GM12878 (cell line): ENCODE results near the gene WNT7A. TPM values are rescaled to one million over a fixed set of nuclear protein-coding genes. Genes with fewer than 3 reads are reported as not detected.

Source experiments
- ATAC-seq: fragments of 200-7000 bp; cut with Tn5 transposase; 3 replicates; pipeline ENCODE4 v1.9.1; 2020; ENCODE audit warnings: mild to moderate bottlenecking, moderate library complexity
- Bru-seq: library from RNA; stranded (reverse); fragments of 400-500 nt; gene quantifications from one replicate; lab custom pipeline; 2021; lab: Mats Ljungman, UMichigan
- BruChase-seq, 2 experiments: library from RNA; stranded (reverse); fragments of 400-500 nt; gene quantifications; one replicate each; lab custom pipeline; 2021; lab: Mats Ljungman, UMichigan
- BruUV-seq: library from RNA; stranded (reverse); fragments of 400-500 nt; replicated peaks from 2 replicates; lab custom pipeline; 2021; lab: Mats Ljungman, UMichigan
- CTCF ChIA-PET: fragments of 300-600 bp; sonication (Branson Sonifier 250); formaldehyde crosslinking; extraction: SDS; loops from one replicate; lab custom pipeline; 2021; ENCODE audit warnings: inconsistent platforms; lab: Yijun Ruan, JAX
- POLR2A ChIA-PET: fragments of 350-600 bp; formaldehyde crosslinking; extraction: SDS; loops from one replicate; lab custom pipeline; 2021; ENCODE audit warnings: inconsistent platforms; lab: Charles Lee
- RAD21 ChIA-PET: fragments of 300-600 bp; sonication (Branson Sonifier 250); formaldehyde crosslinking; loops from one replicate; lab custom pipeline; 2023; ENCODE audit warnings: antibody characterized with exemption; ENCODE audit not compliant: unreplicated experiment; lab: Charles Lee
- SMC1A ChIA-PET: fragments of 300-600 bp; sonication (Branson Sonifier 250); formaldehyde crosslinking; loops from one replicate; lab custom pipeline; 2023; ENCODE audit not compliant: unreplicated experiment, uncharacterized antibody; lab: Charles Lee
- DNase-seq: peaks from one replicate; pipeline ENCODE4 v3.0.0-alpha.2; 2011; ENCODE audit warnings: low read depth, low spot score
- FAIRE-seq: peaks from 3 replicates; lab custom pipeline; 2011; peaks lifted over from hg19 to GRCh38; lab: Jason Lieb, UNC
- H2AFZ ChIP-seq: 2 replicates; pipeline ENCODE4 v1.6.0; 2011; ENCODE audit warnings: low read depth, low read length, control low read depth; ENCODE audit not compliant: control insufficient read depth
- H3K27ac ChIP-seq: 2 replicates; pipeline ENCODE4 v1.5.1; 2011; ENCODE audit warnings: control low read depth; ENCODE audit not compliant: control insufficient read depth, insufficient read depth
- H3K27me3 ChIP-seq, 2 experiments: replicated peaks in 1 of 2; 2 replicates each; pipeline versions ENCODE4 v1.6.0 to v1.6.1; 2011; ENCODE audit warnings: low read length in 1 of 2; ENCODE audit not compliant: control insufficient read depth in 2 of 2, insufficient read depth in 2 of 2
- H3K36me3 ChIP-seq, 2 experiments: 2 replicates each; pipeline ENCODE4 v1.5.1; 2011; ENCODE audit warnings: low read length in 1 of 2; ENCODE audit not compliant: control insufficient read depth in 2 of 2, insufficient read depth in 2 of 2
- H3K4me1 ChIP-seq: 2 replicates; pipeline ENCODE4 v1.6.1; 2011; ENCODE audit warnings: mild to moderate bottlenecking, low read length, moderate library complexity, mixed read lengths; ENCODE audit not compliant: control insufficient read depth, insufficient read depth
- H3K4me2 ChIP-seq: 2 replicates; pipeline ENCODE4 v1.6.0; 2011; ENCODE audit warnings: control low read depth; ENCODE audit not compliant: control insufficient read depth, insufficient read depth
- H3K4me3 ChIP-seq: fragments of 200-600 bp; sonication (generic); 2 replicates; pipeline ENCODE4 v1.5.1; 2016
- H3K79me2 ChIP-seq: 2 replicates; pipeline ENCODE4 v1.6.0; 2011; ENCODE audit warnings: low read length; ENCODE audit not compliant: control insufficient read depth, insufficient read depth
- H3K9ac ChIP-seq: 2 replicates; pipeline ENCODE4 v1.8.0; 2011; ENCODE audit warnings: low read length, control low read depth, mixed read lengths; ENCODE audit not compliant: control insufficient read depth, insufficient read depth
- H3K9me3 ChIP-seq: replicated peaks from 3 replicates; pipeline ENCODE4 v1.5.1; 2011; ENCODE audit warnings: mild to moderate bottlenecking, low read length; ENCODE audit not compliant: control insufficient read depth, insufficient read depth
- H4K20me1 ChIP-seq: 2 replicates; pipeline ENCODE4 v1.6.0; 2011; ENCODE audit not compliant: control insufficient read depth, insufficient read depth
- CHD2 ChIP-seq: IDR thresholded peaks from 2 replicates; pipeline ENCODE4 v1.6.1; 2011; ENCODE audit warnings: low read depth, low read length, improper control_type of control experiment, borderline replicate concordance
- CREB1 ChIP-seq: IDR thresholded peaks from 2 replicates; pipeline ENCODE4 v1.6.1; 2012; ENCODE audit warnings: low read depth, mild to moderate bottlenecking, inconsistent platforms
- CTCF ChIP-seq, 3 experiments: IDR thresholded peaks in 2 of 3; conservative IDR thresholded peaks in 1 of 3; 2 replicates each; pipeline ENCODE4 v1.5.1; 2011; ENCODE audit warnings: low read depth in 3 of 3, low read length in 3 of 3, mild to moderate bottlenecking in 3 of 3, control low read depth in 2 of 3, moderate library complexity in 2 of 3, inconsistent platforms in 1 of 3, mixed read lengths in 1 of 3; ENCODE audit not compliant: control insufficient read depth in 2 of 3, insufficient read depth in 1 of 3; ENCODE audit errors: extremely low read depth in 1 of 3
- MTA3 ChIP-seq: IDR thresholded peaks from 2 replicates; pipeline ENCODE4 v1.6.1; 2012; ENCODE audit warnings: low read length, inconsistent platforms, borderline replicate concordance
- POU2F2 ChIP-seq: IDR thresholded peaks from 3 replicates; pipeline ENCODE4 v1.6.1; 2011; ENCODE audit warnings: low read depth, mild to moderate bottlenecking, low read length, borderline replicate concordance
- RAD21 ChIP-seq: IDR thresholded peaks from 2 replicates; pipeline ENCODE4 v1.6.1; 2011; ENCODE audit warnings: mild to moderate bottlenecking, low read depth, low read length, moderate library complexity; ENCODE audit not compliant: insufficient read depth
- RFX5 ChIP-seq: IDR thresholded peaks from 2 replicates; pipeline ENCODE4 v1.6.1; 2011; ENCODE audit warnings: low read depth, low read length, improper control_type of control experiment
- ZBTB4 ChIP-seq: fragments of 450-650 bp; formaldehyde crosslinking; IDR thresholded peaks from 2 replicates; pipeline ENCODE4 v1.4.0; 2022; ENCODE audit warnings: mild to moderate bottlenecking, moderate library complexity
- ZNF622 ChIP-seq: fragments of 450-650 bp; IDR thresholded peaks from 2 replicates; pipeline ENCODE4 v1.6.1; 2017; ENCODE audit warnings: mild to moderate bottlenecking, inconsistent platforms
- WGBS: methylation state at CpG from one replicate; pipeline ENCODE4 v1.1.6; 2016; ENCODE audit warnings: low lambda C conversion rate; ENCODE audit not compliant: insufficient replicate concordance, insufficient coverage; ENCODE audit errors: missing lambda C conversion rate; 5-methylcytosine and 5-hydroxymethylcytosine counted together
- in situ Hi-C: fragments of 300-500 bp; cut with MboI; formaldehyde crosslinking; loops from 9 replicates; pipeline ENCODE4 v1.14.3; 2018; ENCODE audit warnings: mixed read lengths
- intact Hi-C: fragments of 100-400 bp; cut with micrococcal nuclease; formaldehyde crosslinking; loops from one replicate; pipeline ENCODE4 v1.14.2; 2022; ENCODE audit not compliant: unreplicated experiment
- long read RNA-seq, 2 experiments: library from polyadenylated mRNA; unstranded; transcript quantifications; one replicate each; pipeline ENCODE4 v2.0.0, GENCODE V29; 2019 to 2020
- polyA minus RNA-seq, 3 experiments: library from RNA; depleted of rRNA, polyadenylated mRNA; stranded (reverse); fragments of >200 nt; gene quantifications; 2 replicates each; pipeline ENCODE4 v1.2.3, GENCODE V29; 2011
- polyA plus RNA-seq, 11 experiments: library from polyadenylated mRNA; depleted of rRNA in 4 of 11; unstranded in 6 of 11; stranded (reverse) in 5 of 11; fragments of >200 nt; fragmentation: Nextera tagmentation in 4 of 11; fragmentation: Illumina TruSeq in 1 of 11; extraction: Ambion mirVana in 4 of 11; extraction: Trizol in 1 of 11; gene quantifications; 1 replicate in 1 of 11; 2 replicates in 10 of 11; pipeline versions ENCODE4 v1.2.1 to v1.2.3, GENCODE V29; 2011 to 2016; ENCODE audit warnings: inconsistent platforms in 2 of 11, missing spikeins in 2 of 11, low read depth in 1 of 11
- total RNA-seq, 4 experiments: library from RNA; depleted of rRNA in 3 of 4; stranded (reverse); fragments of >200 nt in 3 of 4; fragmentation: Illumina TruSeq in 1 of 4; extraction: Trizol in 1 of 4; gene quantifications; 2 replicates each; pipeline versions ENCODE4 v1.2.1 to v1.2.3, GENCODE V29; 2013 to 2021

Gene WNT7A
- total RNA-seq (2013; cell fraction: nucleolus; rRNA removed), result not detected in 2 replicates
- total RNA-seq (2014; rRNA removed), result not detected in 2 replicates
- not detected in 2 replicates for total RNA-seq (2014; rRNA removed; fragmentation: Illumina TruSeq; extraction: Trizol)
- total RNA-seq (2021), result 0.08 TPM in 1 of 2 replicates, not detected in the other
- polyA plus RNA-seq (2011; ENCODE audit: low read depth), result not detected
- not detected in 2 replicates for polyA plus RNA-seq (2011; rRNA removed)
- 0.01 TPM in 1 of 2 replicates, not detected in the other for polyA plus RNA-seq (2011; cell fraction: cytosol; rRNA removed)
- polyA plus RNA-seq (2011; cell fraction: nucleus; rRNA removed), result not detected in 2 replicates
- polyA plus RNA-seq (2012), result not detected in 2 replicates
- not detected in 2 replicates for polyA plus RNA-seq (2014; fragmentation: Illumina TruSeq; extraction: Trizol)
- not detected for polyA plus RNA-seq (2014; fragmentation: Nextera tagmentation; extraction: Ambion mirVana)
- not detected in 2 replicates for polyA plus RNA-seq (2014; rRNA removed)
- polyA plus RNA-seq (2016; fragmentation: Nextera tagmentation; extraction: Ambion mirVana), result not detected
- not detected in 2 replicates for polyA minus RNA-seq (2011; rRNA and poly(A)+ RNA removed)
- not detected in 2 replicates for polyA minus RNA-seq (2011; cell fraction: cytosol; rRNA and poly(A)+ RNA removed)
- not detected in 2 replicates for polyA minus RNA-seq (2011; cell fraction: nucleus; rRNA and poly(A)+ RNA removed)
- not detected for Bru-seq, nascent RNA
- not detected for BruChase-seq, experiment 1, labeled RNA remaining after a 6-hour chase
- not detected for BruChase-seq, experiment 2, labeled RNA remaining after a 2-hour chase
- long read RNA-seq, experiment 1, result 0 reads
- long read RNA-seq, experiment 2, result 0 reads

GRCh38 chr3:13879946-13880810 lies at the start of gene WNT7A:
TSS of gene WNT7A (minus strand) at chr3:13880071. CDS start at chr3:13879816, 255 bp downstream.
- Histone ChIP-seq H3K4me1 (no peaks in the 10 kb centered on the region), H3K9ac (no peak within 1 kb of the TSS), H3K79me2 (no peaks in the 10 kb centered on the region)
- ATAC-seq, result no peak
- WGBS, result 8% methylated on average over 51 of the region's 90 CpGs
- intact Hi-C loops, result loop anchor here (10.0 kb wide), 1 partner anchor 385 kb away; no protein-coding TSS in a partner anchor
- ChIA-PET SMC1A (no interaction called here), RAD21 (no interaction called here)
- no TSS peak for BruUV-seq
- in situ Hi-C loops, result no loop called here
- TF ChIP-seq ZNF622, result no peak
- TF ChIP-seq CHD2, result no peak
- no peak for TF ChIP-seq MTA3
- no peak for TF ChIP-seq RFX5
- peak in 1 of 3 experiments; percentile 41; a peak in 3 of 6 replicates for TF ChIP-seq CTCF (IDR thresholded peaks at IDR 0.05 in 2 of 3, conservative IDR thresholded peaks at IDR 0.05 in 1 of 3; ENCODE audit: control insufficient read depth in 2 of 3, extremely low read depth in 1 of 3, insufficient read depth in 1 of 3, low read depth in 3 of 3, low read length in 3 of 3)
- TF ChIP-seq RAD21, result peak; percentile 27; the same call in 1 of the 2 replicates
- TF ChIP-seq ZBTB4 (CRISPR knock-in tag), result no peak
- TF ChIP-seq POU2F2, result no peak
- TF ChIP-seq CREB1, result no peak
- TF ChIP-seq, all 136 proteins: peak for 2
- CTCF ChIA-PET, result no interaction called here
- Histone ChIP-seq H3K9me3 (no peaks in the 10 kb centered on the region; the same call in 2 of the 3 replicates), H4K20me1 (no peaks in the 10 kb centered on the region), H3K36me3 (no peaks in the 10 kb centered on the region), H3K27ac (no peak within 1 kb of the TSS), H3K4me3 (no peak within 1 kb of the TSS), H2AFZ (no peak within 1 kb of the TSS), H3K27me3 (peaks cover 1 to 11% of the 10 kb centered on the region in 2 experiments), H3K4me2 (no peak within 1 kb of the TSS)
- DNase-seq, result no peak
- FAIRE-seq, result no peak
- POLR2A ChIA-PET, result no interaction called here
